Right lobe of liver (tissue), 6 donors: ENCODE data around the gene AGAP9. TPM values are rescaled to one million over a fixed set of nuclear protein-coding genes. Genes with fewer than 3 reads are reported as not detected.
"Not testable (repeated sequence)": the region's sequence is repeated elsewhere in the genome, so short reads cannot be mapped to it uniquely, and the experiment has no call there.

ENCODE experiments used
- ATAC-seq, 4 donors: fragments of 200-7000 bp; cut with Tn5 transposase; one replicate each; pipeline ENCODE4 v1.9.1; 2020; ENCODE audit warnings: mild to moderate bottlenecking in 4 of 4, moderate library complexity in 4 of 4
- DNase-seq, 3 donors: peaks; one replicate each; pipeline ENCODE4 v3.0.0-alpha.2; 2020
- H3K27ac ChIP-seq, 3 donors: fragments of 200-600 bp; one replicate each; pipeline ENCODE4 v1.8.0; 2022
- H3K27me3 ChIP-seq, 2 donors: fragments of 200-600 bp; one replicate each; pipeline ENCODE4 v1.8.0; 2022
- H3K36me3 ChIP-seq, 4 donors: fragments of 200-600 bp; sonication (generic) in 1 of 4; one replicate each; pipeline versions ENCODE4 v1.5.1 to v1.8.0; 2017 to 2022; ENCODE audit warnings: control low read depth in 1 of 4
- H3K4me1 ChIP-seq, 4 donors: fragments of 200-600 bp; sonication (generic) in 1 of 4; one replicate each; pipeline versions ENCODE4 v1.5.1 to v1.8.0; 2017 to 2022; ENCODE audit warnings: control low read depth in 1 of 4
- H3K4me3 ChIP-seq, 3 donors: fragments of 200-600 bp; one replicate each; pipeline ENCODE4 v1.8.0; 2022
- H3K9me3 ChIP-seq, 4 donors: fragments of 200-600 bp; sonication (generic) in 1 of 4; one replicate each; pipeline versions ENCODE4 v1.5.1 to v1.8.0; 2017 to 2022; ENCODE audit warnings: control low read depth in 1 of 4
- CTCF ChIP-seq, 4 donors: fragments of 200-600 bp in 3 of 4; fragments of 450-650 bp in 1 of 4; IDR thresholded peaks; one replicate each; pipeline versions ENCODE4 v1.5.1 to v1.8.0; 2016 to 2022; ENCODE audit warnings: antibody characterized with exemption in 4 of 4, mild to moderate bottlenecking in 2 of 4
- POLR2A ChIP-seq: fragments of 450-650 bp; IDR thresholded peaks from one replicate; pipeline ENCODE4 v1.6.1; 2017; ENCODE audit warnings: antibody characterized with exemption, mild to moderate bottlenecking
- WGBS: methylation state at CpG from one replicate; pipeline ENCODE4 v1.1.6; 2018; ENCODE audit warnings: low coverage, low lambda C conversion rate; ENCODE audit not compliant: insufficient coverage; ENCODE audit errors: missing lambda C conversion rate; 5-methylcytosine and 5-hydroxymethylcytosine counted together
- intact Hi-C, 2 donors: fragments of 100-400 bp; cut with DNase I; formaldehyde crosslinking; loops; one replicate each; pipeline versions ENCODE4 v1.11.2 to v1.14.1; 2022
- total RNA-seq, 6 experiments: library from RNA; depleted of rRNA in 2 of 6; stranded (reverse); fragments of >200 nt in 2 of 6; fragmentation: NEBNext Ultra II Directional in 3 of 6; extraction: Animal tissue kit (Norgen Biotek cat#: 25700) in 3 of 6; gene quantifications; one replicate each; pipeline versions ENCODE4 v1.1.0 to v1.2.4, GENCODE V29; 2016 to 2023
- donor health status: DM: no; HTN: yes; CAD: no.
- donor health status: DM: no; HTN: no; CAD: no.
- donor health status: DM: no; HTN: no; CAD: no.
- donor health status: DM: no; HTN: yes; CAD: no.
- donor health status: DM: no; HTN: yes; CAD: no.

AGAP9 gene
- total RNA-seq, 6 experiments from 2014 or later, result 6.1 to 13.3 (median 8.7) TPM

GRCh38 chr10:47558109-47558508, 34.7 kb upstream of the AGAP9 start:
- H3K4me1 ChIP-seq, H3K9me3 ChIP-seq, H3K36me3 ChIP-seq, intact Hi-C loops, H3K27me3 ChIP-seq, H3K4me3 ChIP-seq: not testable (repeated sequence)
- WGBS, result 49% methylated on average over 5 of the region's 5 CpGs
- peak overlapping the region; percentile 36 to 78 (median 52) for H3K27ac ChIP-seq
- DNase-seq (peak in 1 of 3 donors; percentile 54), ATAC-seq (peak; percentile 25 to 51 (median 38))
- TF ChIP-seq POLR2A, result peak; percentile 38

GRCh38 chr10:47557616-47558015, 34.2 kb upstream of the AGAP9 start:
- DNase-seq, H3K4me3 ChIP-seq, H3K4me1 ChIP-seq, H3K27me3 ChIP-seq, H3K36me3 ChIP-seq, intact Hi-C loops, H3K9me3 ChIP-seq: not testable (repeated sequence)
- peak overlapping the region; percentile 36 to 78 (median 52) for H3K27ac ChIP-seq
- ATAC-seq, result peak in 3 of 4 donors; percentile 4 to 9 (median 8)

- Histone ChIP-seq H3K27ac (peak overlapping the region; percentile 31 to 76 (median 33)), H3K4me1 (peaks cover 0 to 14% (median 0%) of the 10 kb centered on the region in 4 donors)
- H3K36me3 ChIP-seq, intact Hi-C loops, H3K27me3 ChIP-seq, DNase-seq, H3K9me3 ChIP-seq, H3K4me3 ChIP-seq: not testable (repeated sequence)
- peak; percentile 54 to 74 (median 62) for ATAC-seq
- 23% methylated on average over 2 of the region's 2 CpGs for WGBS
These were observed 31.9 kb upstream of the AGAP9 start for GRCh38 chr10:47555334-47555733.

GRCh38 chr10:47554552-47554951, 31.1 kb upstream of the AGAP9 start:
- DNase-seq, H3K4me3 ChIP-seq, ATAC-seq, intact Hi-C loops, H3K27me3 ChIP-seq, H3K9me3 ChIP-seq, H3K36me3 ChIP-seq: not testable (repeated sequence)
- 100% methylated on average over 1 of the region's 6 CpGs for WGBS
- H3K27ac ChIP-seq, result peak overlapping the region in 2 of 3 donors; percentile 33 to 76
- H3K4me1 ChIP-seq, result peaks cover 0 to 14% (median 0%) of the 10 kb centered on the region in 4 donors

GRCh38 chr10:47553860-47554247, 30.4 kb upstream of the AGAP9 start:
- H3K36me3 ChIP-seq, intact Hi-C loops, H3K9me3 ChIP-seq, ATAC-seq, H3K27me3 ChIP-seq: not testable (repeated sequence)
- DNase-seq, result peak in 1 of 3 donors; percentile 55
- H3K4me1 ChIP-seq, result peaks cover 0 to 14% (median 0%) of the 10 kb centered on the region in 4 donors
- 50% methylated on average over 8 of the region's 17 CpGs for WGBS
- peak overlapping the region; percentile 61 to 69 (median 66) for H3K4me3 ChIP-seq
- peak overlapping the region; percentile 82 to 83 (median 83) for H3K27ac ChIP-seq

- peak; percentile 71 for TF ChIP-seq POLR2A
- H3K4me1 ChIP-seq, result peaks cover 0 to 14% (median 0%) of the 10 kb centered on the region in 4 donors
- peak overlapping the region; percentile 61 to 69 (median 66) for H3K4me3 ChIP-seq
- 0% methylated on average over 13 of the region's 60 CpGs for WGBS
- DNase-seq (peak; percentile 82 to 94 (median 86)), ATAC-seq (peak; percentile 75 to 87 (median 80))
- intact Hi-C loops, H3K36me3 ChIP-seq, H3K27me3 ChIP-seq, H3K9me3 ChIP-seq: not testable (repeated sequence)
- H3K27ac ChIP-seq, result peak overlapping the region; percentile 82 to 83 (median 83)
These were observed 29.9 kb upstream of the AGAP9 start for GRCh38 chr10:47553214-47553859.

- peak in 2 of 3 donors; percentile 43 to 68 for DNase-seq
- H3K27me3 ChIP-seq, H3K36me3 ChIP-seq, H3K9me3 ChIP-seq, intact Hi-C loops: not testable (repeated sequence)
- TF ChIP-seq CTCF (IDR thresholded peaks at IDR 0.05), result peak in 3 of 4 donors; percentile 26 to 41 (median 38)
- 11% methylated on average over 7 of the region's 7 CpGs for WGBS
- Histone ChIP-seq H3K4me1 (peaks cover 0 to 10% (median 0%) of the 10 kb centered on the region in 4 donors), H3K27ac (peak overlapping the region; percentile 82 to 83 (median 83)), H3K4me3 (peak overlapping the region; percentile 61 to 69 (median 66))
- peak; percentile 58 to 73 (median 64) for ATAC-seq
These were observed 29.3 kb upstream of the AGAP9 start for GRCh38 chr10:47552719-47553118.

GRCh38 chr10:47547286-47547685, 23.8 kb upstream of the AGAP9 start:
- H3K4me3 ChIP-seq, H3K4me1 ChIP-seq, H3K36me3 ChIP-seq, H3K27me3 ChIP-seq, H3K9me3 ChIP-seq, intact Hi-C loops, ATAC-seq, H3K27ac ChIP-seq, DNase-seq: not testable (repeated sequence)
- WGBS, result 93% methylated on average over 1 of the region's 3 CpGs

- ATAC-seq, DNase-seq, H3K36me3 ChIP-seq, intact Hi-C loops, H3K27me3 ChIP-seq, H3K9me3 ChIP-seq, H3K4me1 ChIP-seq, H3K4me3 ChIP-seq, H3K27ac ChIP-seq: not testable (repeated sequence)
- WGBS, result 67% methylated on average over 3 of the region's 3 CpGs
These were observed 13.0 kb upstream of the AGAP9 start for GRCh38 chr10:47536430-47536829.

GRCh38 chr10:47502313-47502712, 21.1 kb downstream of the AGAP9 start:
- H3K27me3 ChIP-seq, H3K9me3 ChIP-seq, DNase-seq, ATAC-seq, H3K36me3 ChIP-seq, H3K27ac ChIP-seq, intact Hi-C loops, H3K4me3 ChIP-seq, H3K4me1 ChIP-seq: not testable (repeated sequence)
- WGBS, result 77% methylated on average over 4 of the region's 9 CpGs

GRCh38 chr10:47494226-47494625, 29.2 kb downstream of the AGAP9 start:
- H3K4me3 ChIP-seq, ATAC-seq, H3K4me1 ChIP-seq, H3K9me3 ChIP-seq, H3K27me3 ChIP-seq, H3K36me3 ChIP-seq, H3K27ac ChIP-seq, intact Hi-C loops, DNase-seq: not testable (repeated sequence)
- no CpG with 5 or more reads among the region's 6 CpGs for WGBS
